Measurements from ENCODE around the gene CMTM6. TPM values are rescaled to one million over a fixed set of nuclear protein-coding genes. Genes with fewer than 3 reads are reported as not detected.

The CMTM6 gene
- total and polyA plus RNA-seq, 9 of the 15 experiments (the other 6 are each of a cell fraction or from before 2014, with no cell fraction given), result 8.9 to 39.7 (median 19.5) TPM

- TF ChIP-seq LCOR (CRISPR knock-in tag; IDR thresholded peaks at IDR 0.05) (no peak), ZNF75A (CRISPR knock-in tag; IDR thresholded peaks at IDR 0.05) (no peak), MBD2 (IDR thresholded peaks at IDR 0.05; ENCODE audit: borderline replicate concordance, low read depth) (no peak), POLR3G (IDR thresholded peaks at IDR 0.05; ENCODE audit: extremely low read depth, insufficient read length, insufficient replicate concordance) (no peak), RNF2 (IDR thresholded peaks at IDR 0.05) (no peak), NFIX (CRISPR knock-in tag; IDR thresholded peaks at IDR 0.05; ENCODE audit: low read depth) (no peak), MXD1 (CRISPR knock-in tag; IDR thresholded peaks at IDR 0.05; ENCODE audit: borderline replicate concordance, poor library complexity, severe bottlenecking) (no peak), TRIM28 (IDR thresholded peaks at IDR 0.05) (no peak), POLR2G (IDR thresholded peaks at IDR 0.05; ENCODE audit: low read depth, low read length) (no peak), SRSF9 (IDR thresholded peaks at IDR 0.05; ENCODE audit: borderline replicate concordance, low read depth, low read length) (no peak), ZNF695 (CRISPR knock-in tag; IDR thresholded peaks at IDR 0.05) (no peak), RBM17 (IDR thresholded peaks at IDR 0.05; ENCODE audit: borderline replicate concordance, low read depth, low read length) (no peak), NEUROD1 (IDR thresholded peaks at IDR 0.05; ENCODE audit: borderline replicate concordance, low read depth, low read length, partially characterized antibody) (no peak), STAT5A (IDR thresholded peaks at IDR 0.05; ENCODE audit: borderline replicate concordance, low read length) (no peak)
- TF ChIP-seq, protein P1, sequence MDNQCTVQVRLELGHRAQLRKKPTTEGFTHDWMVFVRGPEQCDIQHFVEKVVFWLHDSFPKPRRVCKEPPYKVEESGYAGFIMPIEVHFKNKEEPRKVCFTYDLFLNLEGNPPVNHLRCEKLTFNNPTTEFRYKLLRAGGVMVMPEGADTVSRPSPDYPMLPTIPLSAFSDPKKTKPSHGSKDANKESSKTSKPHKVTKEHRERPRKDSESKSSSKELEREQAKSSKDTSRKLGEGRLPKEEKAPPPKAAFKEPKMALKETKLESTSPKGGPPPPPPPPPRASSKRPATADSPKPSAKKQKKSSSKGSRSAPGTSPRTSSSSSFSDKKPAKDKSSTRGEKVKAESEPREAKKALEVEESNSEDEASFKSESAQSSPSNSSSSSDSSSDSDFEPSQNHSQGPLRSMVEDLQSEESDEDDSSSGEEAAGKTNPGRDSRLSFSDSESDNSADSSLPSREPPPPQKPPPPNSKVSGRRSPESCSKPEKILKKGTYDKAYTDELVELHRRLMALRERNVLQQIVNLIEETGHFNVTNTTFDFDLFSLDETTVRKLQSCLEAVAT (IDR thresholded peaks at IDR 0.05), result no peak
- Histone ChIP-seq H3K4me1 (replicated peaks in 1 of 2; ENCODE audit: control insufficient read depth in 2 of 2, insufficient read depth in 2 of 2, low read length in 2 of 2) (no peaks in the 10 kb centered on the region; a peak in 1 of 5 replicates), H3K9ac (ENCODE audit: insufficient read depth in 1 of 2, low read depth in 2 of 2, low read length in 2 of 2) (no peak overlapping the region), H3K27ac (ENCODE audit: extremely low read depth, low read depth, low read length) (no peak overlapping the region), H3K4me3 (no peak overlapping the region), H3K9me3 (replicated peaks; ENCODE audit: control insufficient read depth, insufficient read depth, low read depth, low read length) (no peaks in the 10 kb centered on the region), H3K9me1 (ENCODE audit: control insufficient read depth, insufficient read depth, low read length) (no peaks in the 10 kb centered on the region), H3K36me3 (ENCODE audit: control insufficient read depth, insufficient read depth, low read length) (no peaks in the 10 kb centered on the region), H3K79me2 (ENCODE audit: control insufficient read depth, insufficient read depth, low read length) (no peaks in the 10 kb centered on the region), H3K4me2 (ENCODE audit: insufficient read depth, low read length) (no peak overlapping the region), H2AFZ (ENCODE audit: low read depth, low read length) (no peak overlapping the region), H3K27me3 (ENCODE audit: control insufficient read depth in 2 of 2, insufficient read depth in 2 of 2, low read length in 2 of 2) (no peaks in the 10 kb centered on the region), H4K20me1 (replicated peaks; ENCODE audit: control insufficient read depth, insufficient read depth, low read length) (no peaks in the 10 kb centered on the region)
- CTCF ChIA-PET (ENCODE audit: low intra/inter-chr PET ratio), result no interaction called here
- POLR2A ChIA-PET, result no interaction called here
- no peak for ATAC-seq
- WGBS (ENCODE audit: insufficient coverage, low coverage, missing lambda C conversion rate), result 26% methylated on average over 7 of the region's 7 CpGs
- intact Hi-C loops (cut with micrococcal nuclease), result no loop called here
- in situ Hi-C loops (cut with MboI), result loop anchor here (5.0 kb wide), 1 partner anchor 424 kb away; no protein-coding TSS in a partner anchor
- no TSS peak for BruUV-seq (replicated peaks)
- FAIRE-seq, result no peak
- DNase-seq (ENCODE audit: extremely low read depth in 1 of 4, low spot score in 3 of 4), result no peak
Measured at GRCh38 chr3:32508711-32509110, 6.1 kb upstream of the CMTM6 start.

Data from K562 (cell line).